Upper lobe of left lung (tissue), 4 donors: ENCODE results near the gene POM121L2.

Experiments
- POLR2A ChIP-seq, 4 donors: fragments of 450-650 bp; IDR thresholded peaks; one replicate each; pipeline ENCODE4 v1.5.1; 2016 to 2017; ENCODE audit warnings: antibody characterized with exemption in 4 of 4, mild to moderate bottlenecking in 2 of 4
- POLR2AphosphoS5 ChIP-seq, 2 donors: sonication (generic); formaldehyde crosslinking; IDR thresholded peaks; one replicate each; pipeline ENCODE4 v1.5.1; 2017; ENCODE audit warnings: antibody characterized with exemption in 2 of 2
- TF ChIP-seq, protein P1 (sequence below), 6 experiments: fragments of 450-650 bp in 4 of 6; fragments of 200-600 bp in 2 of 6; sonication (generic) in 2 of 6; IDR thresholded peaks; one replicate each; pipeline ENCODE4 v1.5.1; 2016 to 2019; ENCODE audit warnings: antibody characterized with exemption in 6 of 6

DNA sequence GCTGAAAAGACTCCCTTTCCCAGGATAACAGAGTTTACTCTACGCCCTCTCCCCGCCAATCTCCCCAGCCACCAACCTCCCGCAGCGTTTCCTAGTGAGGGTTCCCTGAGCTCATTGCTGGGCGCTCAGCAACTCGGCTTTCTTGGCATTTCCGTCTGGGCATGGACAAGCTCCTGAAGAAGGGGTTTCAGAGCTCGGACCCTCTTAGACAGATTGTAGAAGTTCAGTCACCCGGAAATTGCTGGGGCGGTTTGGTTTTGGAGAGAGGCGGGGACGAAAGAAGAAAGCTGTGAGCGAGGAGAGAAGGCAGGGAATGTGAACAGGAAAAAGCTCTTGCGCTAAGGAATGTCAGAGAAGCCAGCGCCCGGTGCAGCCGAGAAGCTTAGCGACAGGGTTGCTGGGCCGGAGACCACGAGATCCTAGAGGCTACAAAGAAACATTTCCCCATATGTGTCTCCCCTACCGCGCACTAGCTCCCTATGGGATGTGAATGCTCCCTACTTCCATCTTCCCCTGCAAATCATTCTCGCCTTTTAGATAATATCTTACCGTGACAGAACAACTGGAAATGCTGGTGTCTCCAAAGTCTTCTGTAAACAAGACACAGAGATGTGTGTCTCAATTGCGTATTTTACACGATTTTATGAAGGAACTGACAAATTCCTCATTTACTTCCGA, 15.8 kb downstream of the POM121L2 start:
- TF ChIP-seq, protein P1, sequence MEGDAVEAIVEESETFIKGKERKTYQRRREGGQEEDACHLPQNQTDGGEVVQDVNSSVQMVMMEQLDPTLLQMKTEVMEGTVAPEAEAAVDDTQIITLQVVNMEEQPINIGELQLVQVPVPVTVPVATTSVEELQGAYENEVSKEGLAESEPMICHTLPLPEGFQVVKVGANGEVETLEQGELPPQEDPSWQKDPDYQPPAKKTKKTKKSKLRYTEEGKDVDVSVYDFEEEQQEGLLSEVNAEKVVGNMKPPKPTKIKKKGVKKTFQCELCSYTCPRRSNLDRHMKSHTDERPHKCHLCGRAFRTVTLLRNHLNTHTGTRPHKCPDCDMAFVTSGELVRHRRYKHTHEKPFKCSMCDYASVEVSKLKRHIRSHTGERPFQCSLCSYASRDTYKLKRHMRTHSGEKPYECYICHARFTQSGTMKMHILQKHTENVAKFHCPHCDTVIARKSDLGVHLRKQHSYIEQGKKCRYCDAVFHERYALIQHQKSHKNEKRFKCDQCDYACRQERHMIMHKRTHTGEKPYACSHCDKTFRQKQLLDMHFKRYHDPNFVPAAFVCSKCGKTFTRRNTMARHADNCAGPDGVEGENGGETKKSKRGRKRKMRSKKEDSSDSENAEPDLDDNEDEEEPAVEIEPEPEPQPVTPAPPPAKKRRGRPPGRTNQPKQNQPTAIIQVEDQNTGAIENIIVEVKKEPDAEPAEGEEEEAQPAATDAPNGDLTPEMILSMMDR (IDR thresholded peaks at IDR 0.05), result no peak
- no peak for TF ChIP-seq POLR2A (IDR thresholded peaks at IDR 0.05)
- no peak for TF ChIP-seq POLR2AphosphoS5 (IDR thresholded peaks at IDR 0.05)
